ENCODE data around the gene ATXN7L1.

DNA sequence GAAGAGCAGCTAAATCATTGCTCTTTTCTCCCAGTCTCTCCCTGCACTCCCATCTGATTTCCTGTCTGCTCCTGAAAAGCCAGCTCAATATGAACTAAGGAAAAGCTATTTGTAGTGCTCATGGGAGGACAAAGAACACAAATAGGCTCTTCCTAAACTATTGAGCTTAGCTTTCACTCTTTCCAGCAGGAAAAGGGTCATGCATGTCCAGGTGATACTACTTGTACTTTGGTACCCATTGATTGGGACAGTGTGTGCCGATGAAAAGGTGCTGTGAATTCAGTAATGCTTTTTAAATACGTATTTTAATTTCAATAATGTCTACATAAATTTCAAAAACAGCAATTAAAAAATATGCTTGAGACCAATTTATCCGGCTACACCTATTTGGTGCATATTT lies 37.5 kb upstream of the ATXN7L1 start:
- TF ChIP-seq RFX5 (IDR thresholded peaks at IDR 0.05; ENCODE audit: borderline replicate concordance, low read depth, low read length) (no peak), CTCF (IDR thresholded peaks at IDR 0.05; ENCODE audit: control extremely low read depth in 1 of 3, insufficient read depth in 1 of 3, low read depth in 1 of 3, low read length in 3 of 3) (no peak), JUN (IDR thresholded peaks at IDR 0.05; ENCODE audit: low read depth, low read length) (no peak), MAX (IDR thresholded peaks at IDR 0.05) (no peak), HDAC6 (IDR thresholded peaks at IDR 0.05; ENCODE audit: low read depth, low read length) (no peak)
- TF ChIP-seq, protein P1, sequence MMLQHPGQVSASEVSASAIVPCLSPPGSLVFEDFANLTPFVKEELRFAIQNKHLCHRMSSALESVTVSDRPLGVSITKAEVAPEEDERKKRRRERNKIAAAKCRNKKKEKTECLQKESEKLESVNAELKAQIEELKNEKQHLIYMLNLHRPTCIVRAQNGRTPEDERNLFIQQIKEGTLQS (IDR thresholded peaks at IDR 0.05; ENCODE audit: insufficient read depth, low read depth, low read length): no peak

All from H1 (cell line).